GM18505 (cell line): ENCODE measurements around the gene SYT2.
"Not testable (repeated sequence)": the region's sequence is repeated elsewhere in the genome, so short reads cannot be mapped to it uniquely, and the experiment has no call there.

Experiments used
- ATAC-seq: cut with Tn5 transposase; IDR thresholded peaks from one replicate; pipeline ENCODE4 v1.9.1; 2021; ENCODE audit not compliant: unreplicated experiment
- POLR2A ChIP-seq: IDR thresholded peaks from 4 replicates; pipeline ENCODE4 v1.6.1; 2011; ENCODE audit warnings: borderline replicate concordance; ENCODE audit not compliant: insufficient read depth, insufficient read length; ENCODE audit errors: extremely low read depth

SYT2 gene

DNA sequence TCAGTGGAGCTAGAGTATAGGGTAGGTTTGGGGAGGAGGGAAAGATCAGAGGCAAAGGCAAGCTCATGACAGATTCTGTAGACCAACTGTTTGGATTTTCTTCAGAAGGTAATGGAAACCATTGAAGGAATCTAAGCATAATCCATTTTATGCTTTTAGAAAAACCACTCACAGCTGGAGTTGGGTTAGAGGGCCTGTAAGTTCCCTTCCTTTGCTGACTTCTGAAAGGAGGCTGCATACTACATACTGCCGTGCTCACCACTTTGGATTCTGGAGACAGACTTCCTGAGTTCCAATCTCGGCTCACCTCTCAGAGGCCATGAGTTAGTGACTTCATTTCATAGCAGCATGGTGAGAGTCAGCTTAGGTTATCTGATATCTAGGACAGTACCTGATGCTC lies 6.4 kb upstream of the SYT2 start:
- no peak for TF ChIP-seq POLR2A
- no peak for ATAC-seq

DNA sequence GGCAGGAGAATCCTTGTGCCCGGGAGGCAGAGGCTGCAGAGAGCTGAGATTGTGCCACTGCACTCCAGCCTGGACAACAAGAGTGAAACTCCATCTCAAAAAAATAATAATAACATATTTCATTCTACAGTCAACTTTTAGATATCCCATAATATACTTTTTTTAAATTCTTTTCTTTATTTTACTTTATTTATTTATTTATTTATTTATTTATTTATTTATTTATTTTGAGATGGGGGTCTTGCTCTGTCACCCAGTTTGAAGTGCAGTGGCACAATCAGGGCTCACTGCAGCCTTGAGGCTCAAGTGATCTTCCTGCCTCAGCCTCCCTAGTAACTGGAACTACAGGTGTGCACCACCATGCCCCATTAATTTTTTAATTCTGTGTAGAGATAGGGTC lies 3.9 kb upstream of the SYT2 start:
- ATAC-seq = not testable (repeated sequence)

- no peak for ATAC-seq
- TF ChIP-seq POLR2A = no peak
Measured at GRCh38 chr1:202713110-202713509, 2.9 kb upstream of the SYT2 start.

GRCh38 chr1:202711949-202712635 lies 1.8 kb upstream of the SYT2 start:
- no peak for ATAC-seq
- no peak for TF ChIP-seq POLR2A

- ATAC-seq = no peak
Measured at GRCh38 chr1:202709276-202710041, 795 bp downstream of the SYT2 start.

GRCh38 chr1:202708456-202709275 lies 1.6 kb downstream of the SYT2 start:
- no peak for ATAC-seq
- TF ChIP-seq POLR2A = no peak

More at GRCh38 chr1:202709276-202710041, 795 bp downstream of the SYT2 start:
- no peak for TF ChIP-seq POLR2A

DNA sequence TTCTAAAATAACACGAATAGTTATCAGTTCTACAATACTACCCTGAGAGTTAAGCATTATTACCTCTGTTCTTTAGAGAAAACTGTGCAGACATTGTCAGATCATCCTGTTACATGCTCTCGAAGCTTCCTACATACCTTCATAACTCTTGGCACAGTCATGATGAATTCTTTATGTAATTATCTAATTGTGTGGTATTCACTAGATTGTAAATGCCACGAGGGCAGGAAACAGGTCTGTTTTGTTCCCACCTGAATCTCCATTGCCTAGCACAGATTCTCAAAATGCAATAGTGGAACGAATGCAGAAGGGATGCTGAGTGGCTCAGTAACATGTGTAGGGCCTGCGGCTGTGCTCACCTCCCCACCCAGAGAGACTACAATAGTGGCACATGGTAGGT lies 3.4 kb downstream of the SYT2 start:
- TF ChIP-seq POLR2A = no peak
- no peak for ATAC-seq

DNA sequence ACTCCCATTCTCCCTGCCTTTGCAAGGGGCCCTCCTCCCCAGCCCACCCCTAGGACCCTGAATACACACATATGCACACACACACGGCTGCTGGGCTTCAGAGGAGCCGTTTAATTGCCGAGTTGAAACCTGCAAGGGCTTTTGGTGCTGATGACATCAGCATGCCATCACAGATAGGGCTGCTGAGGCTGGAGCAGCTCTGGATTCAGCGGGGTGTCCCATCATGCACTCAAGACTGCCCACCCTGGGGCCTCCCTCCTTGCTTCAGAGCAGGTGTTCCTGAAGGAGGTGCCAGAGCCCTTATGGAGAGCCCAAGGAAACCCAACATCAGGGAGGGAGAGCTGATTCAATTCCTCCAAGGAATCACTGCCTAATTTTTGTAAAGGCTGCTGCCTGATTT lies 5.7 kb downstream of the SYT2 start:
- ATAC-seq = no peak
- no peak for TF ChIP-seq POLR2A

DNA sequence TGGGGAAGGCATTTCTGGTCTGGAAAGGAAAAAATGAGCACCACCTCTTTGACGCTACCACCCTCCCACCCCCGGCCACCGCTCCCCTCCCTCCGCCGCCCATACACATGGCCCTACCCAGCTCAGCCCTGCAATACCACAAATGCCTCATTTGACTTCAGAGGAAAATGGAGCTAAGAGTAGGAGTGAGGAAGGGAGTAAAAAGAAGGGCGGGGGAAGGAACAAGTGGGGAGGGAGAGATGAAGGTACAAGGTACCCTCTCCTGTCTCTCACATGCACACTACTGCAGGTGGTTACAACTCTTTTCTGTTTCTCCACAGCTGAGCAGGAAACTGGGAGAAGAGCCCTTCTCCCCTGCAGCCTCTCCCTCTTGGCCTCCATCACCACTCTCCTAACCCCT lies 7.1 kb downstream of the SYT2 start:
- no peak for ATAC-seq
- no peak for TF ChIP-seq POLR2A

DNA sequence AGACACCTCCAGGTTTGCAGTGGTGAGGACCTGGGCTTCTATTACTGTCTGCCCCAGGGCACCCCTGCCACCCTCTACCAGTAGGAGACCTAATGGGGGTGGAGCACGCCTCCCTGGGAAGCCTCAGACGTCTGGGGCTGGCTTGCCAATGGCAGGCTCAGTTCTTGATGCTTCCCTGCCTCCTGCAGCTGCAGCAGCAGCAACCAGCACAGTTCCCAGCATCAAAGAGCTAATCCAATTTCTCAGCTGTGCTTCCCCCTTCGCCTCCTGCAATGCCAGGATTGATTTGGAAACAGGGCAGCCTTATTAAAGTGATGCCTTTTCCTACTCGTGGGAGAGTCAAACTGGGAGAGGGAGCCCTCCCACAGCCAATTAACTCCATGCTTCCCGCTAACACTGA lies 8.2 kb downstream of the SYT2 start:
- no peak for TF ChIP-seq POLR2A
- no peak for ATAC-seq

DNA sequence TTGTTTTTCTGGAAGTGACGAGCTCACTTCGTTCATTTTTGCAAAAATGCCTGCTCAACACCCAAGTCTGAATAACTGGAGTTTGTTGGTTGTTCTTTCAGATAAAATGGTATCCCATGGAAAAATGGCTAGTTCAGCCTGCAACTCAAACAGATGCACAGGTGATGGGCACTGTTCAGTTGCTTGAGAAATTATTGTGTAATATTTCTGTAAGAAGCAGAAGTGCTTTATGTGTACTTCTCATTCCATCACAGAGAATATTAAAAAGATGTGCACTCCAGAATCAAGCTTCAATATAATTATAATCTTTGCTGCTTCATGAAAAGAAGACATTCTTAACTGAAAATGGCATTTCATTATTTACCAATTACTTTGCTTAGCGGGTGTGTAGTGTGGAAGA lies 9.1 kb downstream of the SYT2 start:
- ATAC-seq = no peak

GRCh38 chr1:202700061-202700460 lies 10.2 kb downstream of the SYT2 start:
- no peak for TF ChIP-seq POLR2A
- no peak for ATAC-seq

More for the DNA sequence above, 9.1 kb downstream of the SYT2 start:
- TF ChIP-seq POLR2A = no peak

GRCh38 chr1:202698276-202698675 lies 12.0 kb downstream of the SYT2 start:
- no peak for TF ChIP-seq POLR2A
- ATAC-seq = no peak
